Fibroblast of skin of left biceps (primary cell): Measurements from ENCODE around the gene KLHL18.
"Not testable (repeated sequence)": the region's sequence is repeated elsewhere in the genome, so short reads cannot be mapped to it uniquely, and the experiment has no call there.

Experiments used
- DNase-seq, 2 experiments: peaks; one replicate each; pipeline ENCODE4 v3.0.0-alpha.2; 2013; ENCODE audit warnings: low read depth in 2 of 2

Gene KLHL18

GRCh38 chr3:47359323-47359722, 76.6 kb downstream of the KLHL18 start:
- no peak for DNase-seq

- DNase-seq, result not testable (repeated sequence)
Observed at GRCh38 chr3:47360110-47360517, 77.4 kb downstream of the KLHL18 start.

- DNase-seq, result no peak
Observed at GRCh38 chr3:47362701-47363100, 80.0 kb downstream of the KLHL18 start.

- peak; percentile 88 for DNase-seq
Observed at GRCh38 chr3:47365213-47366153, 82.7 kb downstream of the KLHL18 start.

GRCh38 chr3:47366833-47367232, 84.1 kb downstream of the KLHL18 start:
- no peak for DNase-seq

- no peak for DNase-seq
Observed at GRCh38 chr3:47367631-47368030, 84.9 kb downstream of the KLHL18 start.

- not testable (repeated sequence) for DNase-seq
Observed at GRCh38 chr3:47370020-47370419, 87.3 kb downstream of the KLHL18 start.

GRCh38 chr3:47370887-47371697, 88.3 kb downstream of the KLHL18 start:
- DNase-seq, result no peak

GRCh38 chr3:47374587-47374986, 91.8 kb downstream of the KLHL18 start:
- no peak for DNase-seq

- no peak for DNase-seq
Observed at GRCh38 chr3:47376393-47376792, 93.6 kb downstream of the KLHL18 start.

- DNase-seq, result no peak
Observed at GRCh38 chr3:47377186-47377585, 94.4 kb downstream of the KLHL18 start.

- no peak for DNase-seq
Observed at GRCh38 chr3:47378869-47379268, 96.1 kb downstream of the KLHL18 start.

GRCh38 chr3:47379411-47379899, 96.7 kb downstream of the KLHL18 start:
- DNase-seq, result no peak

GRCh38 chr3:47380026-47380600, 97.4 kb downstream of the KLHL18 start:
- no peak for DNase-seq

- peak; percentile 94 to 96 for DNase-seq
Observed at GRCh38 chr3:47380601-47381316, 98.0 kb downstream of the KLHL18 start, which contains the start of gene PTPN23. Gene PTPN23 (plus strand): TSS chr3:47381021. CDS start chr3:47381097, 76 bp downstream.

GRCh38 chr3:47381317-47382157, 98.8 kb downstream of the KLHL18 start:
- peak; percentile 55 to 60 for DNase-seq

- DNase-seq, result no peak
Observed at GRCh38 chr3:47384425-47384824, 101.7 kb downstream of the KLHL18 start.

- no peak for DNase-seq
Observed at GRCh38 chr3:47385007-47385406, 102.3 kb downstream of the KLHL18 start.

GRCh38 chr3:47385796-47386195, 103.1 kb downstream of the KLHL18 start:
- DNase-seq, result no peak

GRCh38 chr3:47392933-47393332, 110.2 kb downstream of the KLHL18 start:
- no peak for DNase-seq
